Caki2 (cell line): ENCODE results near the gene TAS1R1. TPM values are rescaled to one million over a fixed set of nuclear protein-coding genes. Genes with fewer than 3 reads are reported as not detected.

Source experiments
- DNase-seq: peaks from one replicate; pipeline ENCODE4 v3.0.0-alpha.2; 2015; ENCODE audit warnings: low read depth
- in situ Hi-C: cut with HindIII; loops from 2 replicates; pipeline ENCODE4 v1.10.0; 2016; ENCODE audit warnings: low sequenced_read_pairs, low pct_unique_long_range_greater_than_20kb, mixed read lengths
- total RNA-seq: library from RNA; depleted of rRNA; stranded (reverse); fragments of >200 nt; shearing (Covaris generic); gene quantifications from 2 replicates; pipeline ENCODE4 v1.2.3, GENCODE V29; 2014; ENCODE audit warnings: low replicate concordance; rRNA removed

Gene TAS1R1
- not detected in 2 replicates for total RNA-seq

DNA sequence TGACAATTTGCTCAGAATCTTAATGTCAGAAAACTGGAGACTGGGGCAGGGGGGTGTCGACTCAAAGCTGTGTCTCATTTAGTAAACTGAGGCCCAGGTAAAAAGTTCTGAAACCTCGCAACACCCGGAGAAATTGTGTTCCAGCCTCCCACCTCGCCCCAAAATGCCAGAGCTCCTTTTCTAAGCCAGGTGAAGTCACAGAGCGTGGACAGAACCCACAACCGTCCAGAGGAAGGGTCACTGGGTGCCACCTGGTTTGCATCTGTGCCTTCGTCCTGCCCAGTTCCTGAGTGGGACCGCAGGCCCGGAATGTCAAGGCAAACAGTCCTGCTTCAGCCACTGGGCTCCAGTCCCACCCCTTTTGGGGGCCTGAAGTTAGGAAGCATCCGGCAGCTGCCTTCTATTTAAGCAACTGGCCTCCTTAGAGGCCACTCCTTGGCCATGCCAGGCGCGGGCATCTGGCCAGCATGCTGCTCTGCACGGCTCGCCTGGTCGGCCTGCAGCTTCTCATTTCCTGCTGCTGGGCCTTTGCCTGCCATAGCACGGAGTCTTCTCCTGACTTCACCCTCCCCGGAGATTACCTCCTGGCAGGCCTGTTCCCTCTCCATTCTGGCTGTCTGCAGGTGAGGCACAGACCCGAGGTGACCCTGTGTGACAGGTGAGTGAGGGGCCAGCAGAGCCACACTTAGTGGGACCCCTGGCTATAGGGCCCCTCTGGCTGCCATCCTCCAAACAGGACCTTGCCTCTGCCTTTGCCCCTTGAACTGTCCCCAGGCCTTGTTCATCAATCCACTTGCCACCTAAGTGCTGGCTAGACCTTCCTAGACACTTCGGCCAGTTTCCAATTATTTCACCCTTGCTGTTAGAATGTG is at the start of gene TAS1R1:
Gene TAS1R1 (plus strand): TSS at position 401 of the 872 bp plus-strand sequence. CDS start 67 bp downstream, at position 468.
- in situ Hi-C loops: no loop called here
- DNase-seq: no peak

DNA sequence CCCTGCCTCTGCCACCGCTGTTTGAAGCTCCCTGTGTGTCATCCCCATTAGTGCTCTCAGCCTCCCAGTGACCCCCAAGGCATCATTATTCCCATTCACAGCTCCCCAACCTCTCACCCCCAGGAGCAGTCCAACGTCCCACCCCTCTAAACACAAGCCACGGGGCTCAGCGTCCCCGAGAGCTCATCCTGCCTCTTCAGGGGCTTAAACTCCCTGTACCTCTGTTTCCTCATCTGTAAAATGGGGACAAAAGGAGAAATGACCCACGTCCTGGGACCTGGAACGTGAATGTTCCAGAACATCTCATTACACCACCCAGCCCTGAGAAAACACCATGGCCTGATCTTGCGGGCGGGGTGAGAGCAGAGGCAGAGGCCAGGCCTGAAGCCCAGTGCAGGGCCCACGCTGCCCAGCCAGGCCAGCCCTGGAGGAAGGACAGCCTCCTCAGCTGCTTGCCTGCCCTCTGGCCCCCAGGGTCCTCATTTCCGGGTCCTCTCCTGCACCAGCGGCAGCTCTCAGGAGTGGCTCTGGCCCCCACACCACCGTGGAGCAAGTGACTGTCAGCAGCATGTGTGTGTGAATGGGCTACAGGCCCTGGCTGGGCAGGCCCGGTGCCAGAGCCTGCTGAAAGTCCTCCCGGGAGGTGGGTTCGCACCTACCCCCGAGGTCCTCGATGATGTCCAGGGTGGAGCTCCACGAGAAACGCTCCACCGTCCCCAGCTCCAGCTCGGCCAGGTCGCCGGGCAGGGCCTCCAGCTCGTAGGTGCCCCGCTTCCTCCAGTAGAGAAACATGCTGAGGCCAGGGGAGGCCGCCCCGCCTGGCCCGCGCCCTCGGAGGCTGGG is 49.5 kb upstream of the TAS1R1 start:
- in situ Hi-C loops: no loop called here
- no peak for DNase-seq

DNA sequence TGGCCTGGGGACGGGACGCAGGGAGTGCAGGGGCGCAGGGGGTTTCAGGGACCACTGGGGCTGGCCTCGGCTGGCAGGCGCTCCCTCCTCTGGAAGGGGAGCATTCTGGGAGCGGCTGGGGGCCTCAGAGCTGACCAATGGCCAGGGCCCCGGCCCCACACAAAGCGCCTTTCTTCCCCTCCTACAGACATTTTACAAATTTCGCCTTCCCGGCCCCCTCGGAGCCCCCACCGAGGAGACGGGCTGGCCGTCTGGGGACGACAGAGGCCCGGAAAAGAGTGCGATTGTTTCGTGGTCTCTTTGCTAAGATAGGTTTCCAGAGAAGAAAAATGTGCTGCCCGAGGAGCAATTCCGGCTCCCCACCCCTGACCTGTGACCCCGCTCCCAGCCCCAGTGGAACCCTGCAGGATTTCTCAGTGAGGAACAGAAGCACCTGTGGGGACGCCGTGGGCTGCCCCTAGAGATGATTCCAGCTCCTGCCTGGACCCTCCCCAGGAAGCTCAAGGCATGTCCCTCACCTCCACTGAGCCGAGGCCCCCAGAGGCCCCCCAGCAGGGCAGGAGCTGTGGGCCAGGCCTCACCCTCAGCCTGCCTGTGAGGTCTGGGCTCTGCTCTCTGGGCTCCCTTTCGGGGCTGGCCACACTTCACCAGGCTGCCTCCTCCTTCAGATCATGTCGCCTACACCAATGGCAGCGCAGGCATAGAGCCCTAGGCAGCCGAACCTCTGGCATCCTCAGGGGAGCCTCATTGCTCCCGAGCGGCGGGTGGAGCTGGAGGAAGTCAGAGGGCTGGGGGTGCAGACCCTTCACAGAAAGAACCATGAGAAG is 48.7 kb upstream of the TAS1R1 start:
- DNase-seq: no peak
- in situ Hi-C loops: no loop called here

DNA sequence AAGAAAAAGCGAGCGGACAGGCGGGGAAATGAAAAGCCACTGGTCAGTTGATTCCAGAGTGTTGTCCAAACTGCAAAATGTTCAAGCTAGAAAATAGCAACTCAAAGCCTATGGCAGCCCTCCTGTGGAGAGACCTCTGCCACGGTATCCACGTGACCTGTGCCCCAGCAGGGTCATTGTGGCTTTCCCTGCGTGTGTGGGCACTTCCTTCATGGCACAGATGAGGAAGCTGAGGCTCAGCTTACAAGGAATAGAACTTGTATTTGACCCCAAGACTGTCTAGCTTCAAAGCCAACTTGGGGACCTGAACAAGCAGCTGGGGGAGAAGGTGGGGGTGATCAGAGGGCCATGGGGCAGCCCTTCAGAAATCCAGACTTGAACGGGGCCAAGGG is 48.1 kb upstream of the TAS1R1 start:
- DNase-seq: no peak
- in situ Hi-C loops: no loop called here

DNA sequence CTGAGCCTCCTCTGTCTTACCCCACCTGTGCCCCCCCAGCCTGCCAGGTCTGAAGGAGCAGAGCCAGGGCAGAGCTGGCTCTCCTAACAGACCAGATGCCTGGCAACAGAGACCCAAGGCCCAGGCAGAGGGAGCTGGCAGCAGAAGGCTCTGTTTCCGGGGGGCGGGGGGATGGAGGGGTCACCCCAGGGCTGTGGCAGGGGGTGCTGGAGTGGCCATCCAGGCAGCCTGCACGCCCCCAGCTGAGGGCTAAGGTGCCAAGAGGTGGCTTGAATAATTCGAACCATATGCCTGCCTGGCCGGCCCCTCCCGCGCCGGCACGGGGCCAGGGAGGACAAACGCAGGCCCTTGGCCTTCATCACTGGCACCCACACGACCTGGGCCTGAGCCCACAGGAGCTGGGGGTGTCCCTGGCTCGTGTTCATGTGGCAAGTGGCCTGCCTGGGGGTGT is 47.6 kb upstream of the TAS1R1 start:
- in situ Hi-C loops: no loop called here
- DNase-seq: no peak

DNA sequence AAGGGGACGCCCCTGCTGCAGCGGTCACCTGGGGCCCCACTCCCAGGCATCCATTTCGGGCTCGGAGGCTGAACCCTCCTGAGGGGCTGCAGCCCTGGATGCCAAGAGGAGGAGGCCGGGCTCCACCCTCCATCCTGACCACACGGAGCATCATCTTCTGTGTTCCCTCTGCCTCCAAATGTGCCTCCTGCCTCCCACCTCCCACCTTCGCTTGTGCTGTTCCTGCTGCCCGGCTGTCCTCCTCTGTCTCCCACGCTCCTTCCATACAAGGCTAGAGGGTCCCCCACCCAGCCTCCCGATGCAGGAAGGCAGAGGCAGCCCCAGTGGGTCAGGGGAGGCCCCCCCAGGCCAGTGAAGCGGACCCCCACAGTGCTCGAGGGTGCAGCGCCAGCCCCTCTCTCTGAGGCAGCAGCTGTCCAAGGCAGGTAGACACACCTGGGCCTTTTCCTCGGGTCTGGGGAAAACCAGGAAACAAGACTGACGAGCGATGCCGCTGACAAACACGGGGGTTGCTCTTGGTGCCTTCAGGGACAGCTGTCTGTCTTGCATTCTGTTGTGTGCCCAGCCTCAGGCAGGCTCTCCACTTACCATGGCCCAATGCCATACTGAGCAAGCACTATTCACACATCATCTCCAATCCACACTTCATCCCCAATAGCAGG is 46.8 kb upstream of the TAS1R1 start:
- DNase-seq: no peak
- in situ Hi-C loops: no loop called here

DNA sequence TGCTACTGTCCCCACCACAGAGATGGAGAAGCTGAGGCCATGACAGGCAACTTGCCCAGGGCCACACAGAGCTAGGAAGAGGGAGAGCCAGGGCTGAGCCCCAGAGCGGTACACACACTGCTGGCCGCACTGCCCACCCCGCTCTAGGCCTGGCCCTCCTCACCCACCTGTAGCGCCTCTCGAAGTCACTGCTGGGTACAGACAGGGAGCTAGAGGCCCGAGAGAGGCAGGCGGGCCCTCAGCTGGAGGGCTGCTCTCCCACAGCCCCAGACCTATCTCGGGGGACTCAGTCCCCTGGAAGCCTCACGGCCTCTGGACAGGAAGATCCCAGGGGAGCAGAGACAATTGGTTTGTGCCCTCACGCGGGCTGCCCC is 46.3 kb upstream of the TAS1R1 start:
- in situ Hi-C loops: no loop called here
- no peak for DNase-seq

DNA sequence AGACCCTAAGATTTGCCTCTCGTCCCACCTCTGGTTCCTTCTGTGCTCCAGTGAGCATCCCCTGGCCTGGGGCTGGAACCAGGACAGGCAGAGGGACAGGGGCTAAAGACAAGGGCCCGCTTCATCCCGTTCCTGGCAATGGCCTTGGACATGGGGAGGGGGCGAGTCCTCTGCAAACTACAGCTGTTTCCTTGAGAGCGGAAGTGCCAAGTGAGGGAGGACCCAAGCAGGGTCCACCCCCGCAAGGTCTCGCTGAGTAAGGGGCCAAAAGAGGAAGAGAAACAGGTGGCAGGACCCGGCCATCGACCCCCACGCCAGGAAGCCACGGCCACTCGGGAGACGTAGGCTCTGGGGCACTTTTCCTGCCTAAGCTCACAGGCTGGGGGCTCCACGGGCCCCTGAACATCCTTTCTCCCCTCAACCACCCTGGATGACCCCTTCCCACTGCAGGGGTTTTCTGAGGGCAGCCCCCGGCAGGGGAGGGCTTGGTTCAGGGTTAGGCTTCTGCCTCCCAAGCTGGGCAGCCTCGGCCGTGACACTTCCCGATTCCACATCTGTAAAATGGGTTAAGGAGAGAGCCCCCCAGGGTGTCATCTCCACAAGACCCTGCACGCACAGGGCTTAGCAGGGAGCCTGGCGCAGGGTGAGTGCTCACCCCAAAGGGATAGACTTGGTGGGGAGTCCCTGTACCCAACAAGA is 45.7 kb upstream of the TAS1R1 start:
- DNase-seq: no peak
- in situ Hi-C loops: no loop called here

DNA sequence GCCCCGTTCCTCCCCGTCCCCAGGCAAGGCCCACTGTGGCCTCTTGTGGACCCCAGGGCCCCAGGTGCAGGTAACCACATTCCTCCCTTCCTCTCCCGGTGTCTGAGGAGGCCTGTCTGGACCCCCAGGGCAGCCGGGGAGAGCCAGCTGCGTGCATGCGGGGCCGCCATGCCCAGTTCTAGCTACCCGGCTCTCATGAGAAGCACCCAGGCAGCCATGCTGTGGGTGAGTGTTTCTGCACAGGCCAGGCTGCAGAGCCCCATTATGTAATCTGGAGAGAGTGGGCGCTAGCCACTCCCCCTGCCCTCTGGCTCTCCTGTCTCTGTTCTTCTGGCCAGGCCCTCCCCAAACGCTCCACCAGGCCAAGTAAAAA is 45.2 kb upstream of the TAS1R1 start:
- DNase-seq: no peak

DNA sequence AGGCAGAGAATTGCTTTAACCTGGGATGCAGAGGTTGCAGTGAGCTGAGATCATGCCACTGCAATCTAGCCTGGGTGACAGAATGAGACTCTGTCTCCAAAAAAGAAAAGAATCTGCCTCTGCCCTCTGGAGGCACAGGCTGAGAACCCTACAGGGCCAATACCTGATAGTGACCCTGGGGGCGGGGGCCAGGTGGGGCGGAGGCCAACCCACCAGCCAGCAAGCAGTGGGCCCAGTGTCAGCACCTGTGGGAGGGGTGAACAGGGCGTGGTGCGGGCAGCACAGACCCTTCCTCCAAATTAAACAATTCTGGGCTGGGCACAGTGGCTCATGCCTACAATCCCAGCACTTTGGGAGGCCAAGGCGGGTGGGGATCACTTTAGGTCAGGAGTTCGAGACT is 44.6 kb upstream of the TAS1R1 start:
- DNase-seq: no peak
- in situ Hi-C loops: no loop called here

More for the DNA sequence above, 45.2 kb upstream of the TAS1R1 start:
- in situ Hi-C loops: no loop called here

DNA sequence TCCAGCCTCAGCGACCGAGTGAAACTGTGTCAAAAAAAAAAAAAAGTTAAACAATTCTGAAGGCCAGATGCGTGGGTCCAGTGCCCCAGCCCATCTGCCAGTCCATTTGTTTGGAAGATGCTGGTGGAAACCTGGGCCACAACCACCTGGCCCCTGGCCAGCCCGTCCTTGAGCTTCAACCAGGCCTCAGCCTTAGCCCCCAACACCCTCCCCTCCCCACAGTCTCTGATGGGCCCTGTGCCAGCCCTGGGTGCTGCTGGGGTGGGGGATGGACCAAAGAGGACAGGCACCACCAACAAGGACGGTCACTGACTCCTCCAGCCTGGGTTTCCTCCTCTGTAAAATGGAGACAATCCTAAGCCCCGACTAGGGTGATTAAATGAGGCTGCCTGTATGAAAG is 44.1 kb upstream of the TAS1R1 start:
- in situ Hi-C loops: no loop called here
- no peak for DNase-seq

DNA sequence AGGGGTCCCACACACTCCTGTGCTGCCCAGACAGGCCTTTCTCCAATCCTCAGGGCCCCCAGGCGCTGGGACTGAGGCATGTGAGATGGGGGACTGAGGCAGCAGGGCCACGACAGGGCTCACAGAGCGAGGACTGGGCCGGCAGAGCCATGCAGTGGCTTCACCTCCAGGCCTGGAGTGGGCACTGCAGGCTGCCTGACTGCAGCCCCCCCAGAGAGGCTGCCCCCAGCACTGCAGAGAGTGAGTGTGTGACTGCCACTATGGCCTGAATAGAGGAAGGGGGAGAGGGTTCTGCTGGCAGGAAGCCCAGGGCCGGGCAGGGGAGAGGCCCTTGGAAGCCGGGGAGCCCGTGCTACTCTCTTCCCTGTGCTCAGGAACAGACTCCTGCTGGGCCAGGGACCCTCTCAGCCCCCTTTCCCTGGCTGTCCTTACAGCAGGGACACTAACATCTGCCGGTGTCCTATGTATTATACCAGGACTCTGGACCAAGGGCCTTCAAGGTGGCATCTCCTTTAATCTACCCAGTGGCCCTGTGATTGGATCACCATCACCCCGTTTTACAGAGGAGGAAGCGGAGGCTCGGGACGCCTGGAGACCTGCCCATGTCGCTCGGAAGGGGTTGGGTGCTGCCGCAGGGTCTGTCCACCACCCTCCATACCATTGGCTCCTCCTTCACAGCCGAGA is 43.4 kb upstream of the TAS1R1 start:
- in situ Hi-C loops: no loop called here
- no peak for DNase-seq

DNA sequence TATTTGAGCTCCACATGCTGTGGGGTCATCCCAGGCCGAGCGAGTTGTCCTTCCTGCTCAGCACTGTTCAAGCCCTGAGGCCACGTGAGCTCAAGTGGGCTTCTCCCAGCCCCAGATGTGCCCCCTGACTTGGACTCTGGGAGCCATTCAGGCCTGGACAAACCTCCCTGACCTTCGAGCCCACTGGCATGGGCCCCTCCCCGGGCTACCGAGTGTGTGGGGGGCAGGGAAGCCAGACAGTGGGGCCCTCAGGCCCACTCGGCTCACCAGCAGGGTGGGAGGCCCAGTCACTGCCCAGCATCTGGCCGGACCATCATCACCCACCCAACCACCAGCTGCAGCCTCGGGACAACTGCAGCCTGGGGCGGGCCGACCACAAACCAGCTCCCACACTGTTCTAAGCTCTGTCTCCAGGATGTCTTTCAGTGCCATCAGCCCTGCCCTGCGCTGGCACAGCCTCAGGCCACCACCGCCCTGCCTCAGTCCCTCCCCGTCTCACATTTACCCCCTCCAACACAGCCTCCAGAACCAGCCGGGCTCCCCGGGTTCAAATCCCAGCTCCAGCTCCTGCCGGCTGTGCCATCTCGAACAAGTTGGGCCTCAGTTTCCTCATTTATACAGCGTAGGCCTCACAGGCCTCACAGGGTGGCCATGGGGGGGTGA is 42.7 kb upstream of the TAS1R1 start:
- DNase-seq: no peak
- in situ Hi-C loops: no loop called here

DNA sequence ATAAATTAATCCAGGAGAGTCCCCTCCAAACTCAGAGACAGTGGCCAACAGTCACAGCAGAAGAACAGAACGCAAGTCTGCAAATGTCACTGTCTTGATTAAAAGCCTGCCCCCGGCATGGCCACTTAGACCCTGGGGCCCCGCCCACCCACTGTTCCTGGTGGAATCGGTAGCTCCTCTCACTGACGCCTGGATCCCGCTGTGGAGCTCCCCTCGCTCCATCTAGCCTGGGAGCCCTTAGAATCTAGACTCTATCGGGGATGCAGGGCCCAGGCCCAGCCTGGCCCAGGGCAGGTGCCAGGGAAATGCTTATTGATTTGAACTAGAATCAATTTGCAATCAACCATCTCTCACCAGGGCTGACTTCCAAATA is 42.2 kb upstream of the TAS1R1 start:
- DNase-seq: no peak

DNA sequence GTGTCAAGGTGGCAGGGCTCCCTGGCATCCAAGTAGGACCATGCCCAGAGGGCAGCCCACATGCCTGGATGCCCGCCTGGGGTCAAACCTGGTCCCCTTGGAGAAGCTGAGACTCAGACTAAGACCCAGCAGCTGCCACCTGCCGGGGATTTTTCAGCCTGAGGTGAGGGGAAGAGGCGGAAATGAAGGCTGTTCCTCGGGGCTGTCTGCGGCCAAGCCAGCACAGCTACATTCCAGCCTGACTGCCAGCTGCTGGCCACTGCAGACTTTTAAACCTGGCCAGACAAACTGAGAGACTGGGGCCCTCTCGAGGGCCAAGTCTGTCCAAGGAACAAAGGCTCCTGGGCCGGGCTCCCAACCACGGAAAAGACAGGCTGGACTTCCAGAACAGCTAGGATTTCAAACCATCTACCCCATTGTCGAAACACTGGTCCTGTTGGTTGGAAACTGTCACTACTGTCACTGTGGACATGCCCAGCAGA is 41.7 kb upstream of the TAS1R1 start:
- in situ Hi-C loops: no loop called here

More for the DNA sequence above, 42.2 kb upstream of the TAS1R1 start:
- in situ Hi-C loops: no loop called here

DNA sequence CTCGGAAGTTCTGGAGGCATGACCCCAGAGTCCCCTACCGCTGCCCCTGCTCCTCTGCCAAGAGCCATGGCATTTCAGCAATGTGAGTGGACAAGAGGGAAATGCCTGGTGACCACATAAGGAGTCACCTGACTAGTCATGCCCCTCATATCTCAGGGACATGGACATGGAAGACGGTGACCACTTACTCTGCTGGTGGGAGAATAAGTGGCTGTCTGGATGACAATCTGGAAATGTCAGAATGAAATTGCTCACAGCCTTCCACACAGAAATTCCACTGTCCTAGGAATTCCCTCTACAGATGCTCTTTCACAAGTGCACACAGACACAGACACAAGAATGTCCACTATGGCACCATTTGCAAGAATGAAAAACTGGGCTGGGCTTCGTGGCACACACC is 39.3 kb upstream of the TAS1R1 start:
- no peak for DNase-seq
- in situ Hi-C loops: no loop called here

More for the DNA sequence above, 41.7 kb upstream of the TAS1R1 start:
- DNase-seq: no peak
